SK-N-MC (cell line): Measurements from ENCODE around the gene CLEC19A.

ENCODE experiments used
- EZH2 ChIP-seq: fragments of 200-600 bp; sonication (generic); IDR thresholded peaks from one replicate; pipeline ENCODE4 v1.6.1; 2017; ENCODE audit warnings: antibody characterized with exemption
- FOXP2 ChIP-seq: optimal IDR thresholded peaks from 2 replicates; pipeline ENCODE3; 2011; ENCODE audit warnings: mild to moderate bottlenecking, moderate library complexity; ENCODE audit not compliant: insufficient read depth; ENCODE audit errors: extremely low read length, control extremely low read depth
- POLR2AphosphoS5 ChIP-seq: IDR thresholded peaks from 2 replicates; pipeline ENCODE4 v1.6.1; 2012; ENCODE audit warnings: mild to moderate bottlenecking, low read depth, low read length, borderline replicate concordance

GRCh38 chr16:19295393-19295792, 9.9 kb downstream of the CLEC19A start:
- no peak for TF ChIP-seq EZH2
- TF ChIP-seq POLR2AphosphoS5, result no peak
- TF ChIP-seq FOXP2, result no peak
